PFSK-1 (cell line): Measurements from ENCODE around the gene DCTN4.

Experiments
- FOXP2 ChIP-seq: optimal IDR thresholded peaks from 2 replicates; pipeline ENCODE3; 2011; ENCODE audit warnings: borderline replicate concordance, control low read depth, inconsistent platforms; ENCODE audit not compliant: insufficient read depth; ENCODE audit errors: extremely low read length, extremely low read depth
- POLR2AphosphoS5 ChIP-seq: IDR thresholded peaks from 2 replicates; pipeline ENCODE4 v1.6.1; 2012; ENCODE audit warnings: low read depth, mild to moderate bottlenecking, control low read depth, low read length, moderate library complexity
- REST ChIP-seq, 2 experiments: IDR thresholded peaks; 2 replicates each; pipeline versions ENCODE4 v1.6.1 to v1.8.0; 2011 to 2012; ENCODE audit warnings: low read depth in 2 of 2, low read length in 2 of 2, control low read depth in 1 of 2, inconsistent platforms in 1 of 2, mild to moderate bottlenecking in 1 of 2, moderate library complexity in 1 of 2; ENCODE audit not compliant: insufficient read depth in 1 of 2
- SIN3A ChIP-seq: IDR thresholded peaks from 2 replicates; pipeline ENCODE4 v1.6.1; 2012; ENCODE audit warnings: mild to moderate bottlenecking, low read length, moderate library complexity, borderline replicate concordance; ENCODE audit not compliant: insufficient read depth
- TAF1 ChIP-seq: IDR thresholded peaks from 2 replicates; pipeline ENCODE4 v1.6.1; 2012; ENCODE audit warnings: low read length, control low read depth, borderline replicate concordance; ENCODE audit not compliant: insufficient read depth

Gene DCTN4

GRCh38 chr5:150762211-150762610 is 3.4 kb upstream of the DCTN4 start:
- no peak for TF ChIP-seq POLR2AphosphoS5
- TF ChIP-seq TAF1: no peak
- no peak for TF ChIP-seq SIN3A
- no peak for TF ChIP-seq FOXP2
- TF ChIP-seq REST (IDR thresholded peaks at IDR 0.05; ENCODE audit: insufficient read depth in 1 of 2, low read depth in 2 of 2, low read length in 2 of 2): no peak

- TF ChIP-seq TAF1 (no peak), REST (IDR thresholded peaks at IDR 0.05; ENCODE audit: insufficient read depth in 1 of 2, low read depth in 2 of 2, low read length in 2 of 2) (no peak), SIN3A (no peak), POLR2AphosphoS5 (no peak), FOXP2 (no peak)
Measured at GRCh38 chr5:150759334-150759583, 442 bp upstream of the DCTN4 start.

GRCh38 chr5:150758203-150758530 is 650 bp downstream of the DCTN4 start:
- TF ChIP-seq SIN3A (no peak), REST (IDR thresholded peaks at IDR 0.05; ENCODE audit: insufficient read depth in 1 of 2, low read depth in 2 of 2, low read length in 2 of 2) (no peak)

- TF ChIP-seq SIN3A (no peak), REST (IDR thresholded peaks at IDR 0.05; ENCODE audit: insufficient read depth in 1 of 2, low read depth in 2 of 2, low read length in 2 of 2) (no peak), TAF1 (no peak), FOXP2 (no peak), POLR2AphosphoS5 (no peak)
Measured at GRCh38 chr5:150757087-150757649, 1.6 kb downstream of the DCTN4 start.

GRCh38 chr5:150753863-150754262 is 5.0 kb downstream of the DCTN4 start:
- TF ChIP-seq POLR2AphosphoS5: no peak
- TF ChIP-seq TAF1: no peak
- no peak for TF ChIP-seq SIN3A
- no peak for TF ChIP-seq REST (IDR thresholded peaks at IDR 0.05; ENCODE audit: insufficient read depth in 1 of 2, low read depth in 2 of 2, low read length in 2 of 2)
- no peak for TF ChIP-seq FOXP2
